HepG2 (cell line): Measurements from ENCODE around the gene MASTL. TPM values are rescaled to one million over a fixed set of nuclear protein-coding genes. Genes with fewer than 3 reads are reported as not detected.

Experiments
- ATAC-seq: fragments of 200-7000 bp; cut with Tn5 transposase; 3 replicates; pipeline ENCODE4 v1.9.1; 2020; ENCODE audit warnings: mild to moderate bottlenecking, moderate library complexity
- BruUV-seq: library from RNA; stranded (reverse); fragments of 400-500 nt; replicated peaks from 2 replicates; lab custom pipeline; 2021; lab: Mats Ljungman, UMichigan
- CTCF ChIA-PET: fragments of 300-600 bp; formaldehyde crosslinking; extraction: SDS; loops from one replicate; lab custom pipeline; 2021; ENCODE audit warnings: low total read pairs, inconsistent platforms, low intra/inter-chr PET ratio; lab: Yijun Ruan, JAX
- POLR2A ChIA-PET: fragments of 350-600 bp; sonication (Branson Sonifier 250); formaldehyde crosslinking; loops from one replicate; lab custom pipeline; 2020; ENCODE audit warnings: antibody characterized with exemption, inconsistent platforms; lab: Yijun Ruan, JAX
- DNase-seq: peaks from one replicate; pipeline ENCODE4 v3.0.0-alpha.2; 2015; ENCODE audit warnings: low spot score
- FAIRE-seq: peaks from 3 replicates; lab custom pipeline; 2011; peaks lifted over from hg19 to GRCh38; lab: Jason Lieb, UNC
- H2AFZ ChIP-seq: one replicate; pipeline ENCODE4 v1.6.1; 2011; ENCODE audit warnings: low read length, inconsistent platforms
- H3K27ac ChIP-seq: fragments of 300-600 bp; 3 replicates; pipeline ENCODE4 v1.8.0; 2011; ENCODE audit warnings: mixed run types, mild to moderate bottlenecking, mixed read lengths, low read length, inconsistent platforms; ENCODE audit not compliant: insufficient read depth; ENCODE audit errors: extremely low read length
- H3K27me3 ChIP-seq, 2 experiments: fragments of 200-600 bp in 1 of 2; 2 replicates in 1 of 2; 3 replicates in 1 of 2; pipeline versions ENCODE4 v1.6.0 to v1.8.0; 2011; ENCODE audit warnings: low read length in 2 of 2, mild to moderate bottlenecking in 2 of 2, moderate library complexity in 2 of 2, inconsistent platforms in 1 of 2; ENCODE audit not compliant: insufficient read depth in 2 of 2, control insufficient read depth in 1 of 2
- H3K36me3 ChIP-seq, 2 experiments: fragments of 200-600 bp in 1 of 2; replicated peaks in 1 of 2; 2 replicates in 1 of 2; 3 replicates in 1 of 2; pipeline versions ENCODE4 v1.5.1 to v1.8.0; 2011; ENCODE audit warnings: low read length in 2 of 2, inconsistent platforms in 1 of 2; ENCODE audit not compliant: insufficient read depth in 2 of 2, control insufficient read depth in 1 of 2
- H3K4me1 ChIP-seq: 2 replicates; pipeline ENCODE4 v1.5.1; 2012; ENCODE audit warnings: low read length, inconsistent platforms; ENCODE audit not compliant: insufficient read depth
- H3K4me2 ChIP-seq: 2 replicates; pipeline ENCODE4 v1.6.0; 2011; ENCODE audit warnings: low read depth, low read length, inconsistent platforms
- H3K4me3 ChIP-seq, 3 experiments: fragments of 200-600 bp in 1 of 3; sonication (generic), shearing (Covaris generic) in 1 of 3; replicated peaks in 1 of 3; 2 replicates each; pipeline ENCODE4 v1.5.1; 2011 to 2016; ENCODE audit warnings: low read length in 3 of 3, inconsistent platforms in 2 of 3, low read depth in 2 of 3, mild to moderate bottlenecking in 2 of 3, control low read depth in 1 of 3, mixed read lengths in 1 of 3; ENCODE audit not compliant: insufficient read depth in 1 of 3
- H3K79me2 ChIP-seq: one replicate; pipeline ENCODE4 v1.6.1; 2011; ENCODE audit warnings: low read length, inconsistent platforms; ENCODE audit not compliant: insufficient read depth
- H3K9ac ChIP-seq: 2 replicates; pipeline ENCODE4 v1.6.0; 2011; ENCODE audit warnings: mild to moderate bottlenecking, low read depth, low read length, inconsistent platforms; ENCODE audit not compliant: insufficient read depth
- H3K9me3 ChIP-seq: 2 replicates; pipeline ENCODE4 v1.5.1; 2012; ENCODE audit warnings: mild to moderate bottlenecking, low read length
- H4K20me1 ChIP-seq: 2 replicates; pipeline ENCODE4 v1.6.0; 2011; ENCODE audit warnings: inconsistent platforms, mild to moderate bottlenecking, low read length, moderate library complexity; ENCODE audit not compliant: insufficient read depth
- ATF3 ChIP-seq: sonication (generic); formaldehyde crosslinking; IDR thresholded peaks from 2 replicates; pipeline ENCODE4 v1.4.0; 2020; ENCODE audit warnings: missing genetic modification reagents
- NFYC ChIP-seq: IDR thresholded peaks from 2 replicates; pipeline ENCODE4 v1.6.1; 2016; ENCODE audit warnings: missing genetic modification reagents, missing compliant biosample characterization
- SIN3A ChIP-seq: IDR thresholded peaks from 2 replicates; pipeline ENCODE4 v1.6.1; 2011; ENCODE audit warnings: low read depth, mild to moderate bottlenecking, control low read depth, low read length, borderline replicate concordance
- ZNF549 ChIP-seq: sonication (generic); formaldehyde crosslinking; IDR thresholded peaks from 2 replicates; pipeline ENCODE4 v1.5.0; 2020; ENCODE audit warnings: missing genetic modification reagents
- ZSCAN31 ChIP-seq: sonication (generic); formaldehyde crosslinking; IDR thresholded peaks from 2 replicates; pipeline ENCODE4 v1.5.0; 2020; ENCODE audit warnings: low read depth, mild to moderate bottlenecking, missing genetic modification reagents
- WGBS: methylation state at CpG from one replicate; pipeline ENCODE4 v1.1.6; 2017; ENCODE audit warnings: low lambda C conversion rate; 5-methylcytosine and 5-hydroxymethylcytosine counted together
- in situ Hi-C: cut with HindIII; loops from 2 replicates; pipeline ENCODE4 v1.10.0; 2017; ENCODE audit warnings: low pct_unique_long_range_greater_than_20kb; ENCODE audit not compliant: extremely low pct_ligation_motif_present
- intact Hi-C: fragments of 100-400 bp; cut with micrococcal nuclease; formaldehyde crosslinking; loops from one replicate; pipeline ENCODE4 v1.10.0; 2022; ENCODE audit not compliant: unreplicated experiment
- polyA plus RNA-seq, 8 experiments: library from polyadenylated mRNA; depleted of rRNA in 3 of 8; stranded (reverse) in 7 of 8; unstranded in 1 of 8; fragments of >200 nt; fragmentation: Illumina TruSeq in 4 of 8; extraction: Trizol in 4 of 8; gene quantifications; 2 replicates each; pipeline versions ENCODE4 v1.2.1 to v1.2.3, GENCODE V29; 2011 to 2016; ENCODE audit warnings: low read depth in 4 of 8, missing spikeins in 1 of 8, mixed read lengths in 1 of 8; ENCODE audit not compliant: insufficient read depth in 1 of 8
- total RNA-seq, 5 experiments: library from RNA; depleted of rRNA; stranded (reverse); fragments of >200 nt; fragmentation: Illumina TruSeq; extraction: Trizol; gene quantifications; 2 replicates each; pipeline ENCODE4 v1.2.3, GENCODE V29; 2016; ENCODE audit warnings: low read depth in 1 of 5
- TF ChIP-seq, protein P1 (sequence below): sonication (generic); formaldehyde crosslinking; IDR thresholded peaks from 2 replicates; pipeline ENCODE4 v1.8.0; 2022; ENCODE audit warnings: mild to moderate bottlenecking, missing genetic modification reagents, moderate library complexity
- TF ChIP-seq, protein P2 (sequence below): fragments of 450-650 bp; IDR thresholded peaks from 2 replicates; pipeline ENCODE4 v1.6.1; 2017; ENCODE audit warnings: mild to moderate bottlenecking
- TF ChIP-seq, protein P3 (sequence below): sonication (generic); formaldehyde crosslinking; IDR thresholded peaks from 2 replicates; pipeline ENCODE4 v1.4.0; 2020; ENCODE audit warnings: mild to moderate bottlenecking, missing genetic modification reagents
- TF ChIP-seq, protein P4 (sequence below): sonication (generic); formaldehyde crosslinking; IDR thresholded peaks from 2 replicates; pipeline ENCODE4 v1.4.0; 2020; ENCODE audit warnings: missing genetic modification reagents

Gene MASTL
- total and polyA plus RNA-seq, 2 of the 13 experiments (the other 11 are each of a cell fraction or from before 2014, with no cell fraction given) = 6.0 to 18.0 TPM

GRCh38 chr10:27188259-27188658, 33.1 kb downstream of the MASTL start:
- no peaks in the 10 kb centered on the region for H3K9me3 ChIP-seq
- intact Hi-C loops = no loop called here
- H3K4me1 ChIP-seq = no peaks in the 10 kb centered on the region
- ChIA-PET POLR2A (no interaction called here), CTCF (no interaction called here)
- no peak overlapping the region for H3K27ac ChIP-seq
- H2AFZ ChIP-seq = no peak overlapping the region
- no peak for ATAC-seq
- H3K9ac ChIP-seq = no peak overlapping the region
- H3K79me2 ChIP-seq = no peaks in the 10 kb centered on the region
- WGBS = 95% methylated on average over 1 of the region's 1 CpG
- H3K27me3 ChIP-seq = no peaks in the 10 kb centered on the region
- no TSS peak for BruUV-seq
- no peaks in the 10 kb centered on the region for H4K20me1 ChIP-seq
- no peak overlapping the region for H3K4me3 ChIP-seq
- in situ Hi-C loops = no loop called here
- TF ChIP-seq ZNF549 (CRISPR knock-in tag) (no peak), NFYC (CRISPR knock-in tag) (no peak), ATF3 (CRISPR knock-in tag) (no peak), SIN3A (no peak), ZSCAN31 (no peak)
- TF ChIP-seq, protein P1, sequence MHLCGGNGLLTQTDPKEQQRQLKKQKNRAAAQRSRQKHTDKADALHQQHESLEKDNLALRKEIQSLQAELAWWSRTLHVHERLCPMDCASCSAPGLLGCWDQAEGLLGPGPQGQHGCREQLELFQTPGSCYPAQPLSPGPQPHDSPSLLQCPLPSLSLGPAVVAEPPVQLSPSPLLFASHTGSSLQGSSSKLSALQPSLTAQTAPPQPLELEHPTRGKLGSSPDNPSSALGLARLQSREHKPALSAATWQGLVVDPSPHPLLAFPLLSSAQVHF = no peak
- TF ChIP-seq, protein P2, sequence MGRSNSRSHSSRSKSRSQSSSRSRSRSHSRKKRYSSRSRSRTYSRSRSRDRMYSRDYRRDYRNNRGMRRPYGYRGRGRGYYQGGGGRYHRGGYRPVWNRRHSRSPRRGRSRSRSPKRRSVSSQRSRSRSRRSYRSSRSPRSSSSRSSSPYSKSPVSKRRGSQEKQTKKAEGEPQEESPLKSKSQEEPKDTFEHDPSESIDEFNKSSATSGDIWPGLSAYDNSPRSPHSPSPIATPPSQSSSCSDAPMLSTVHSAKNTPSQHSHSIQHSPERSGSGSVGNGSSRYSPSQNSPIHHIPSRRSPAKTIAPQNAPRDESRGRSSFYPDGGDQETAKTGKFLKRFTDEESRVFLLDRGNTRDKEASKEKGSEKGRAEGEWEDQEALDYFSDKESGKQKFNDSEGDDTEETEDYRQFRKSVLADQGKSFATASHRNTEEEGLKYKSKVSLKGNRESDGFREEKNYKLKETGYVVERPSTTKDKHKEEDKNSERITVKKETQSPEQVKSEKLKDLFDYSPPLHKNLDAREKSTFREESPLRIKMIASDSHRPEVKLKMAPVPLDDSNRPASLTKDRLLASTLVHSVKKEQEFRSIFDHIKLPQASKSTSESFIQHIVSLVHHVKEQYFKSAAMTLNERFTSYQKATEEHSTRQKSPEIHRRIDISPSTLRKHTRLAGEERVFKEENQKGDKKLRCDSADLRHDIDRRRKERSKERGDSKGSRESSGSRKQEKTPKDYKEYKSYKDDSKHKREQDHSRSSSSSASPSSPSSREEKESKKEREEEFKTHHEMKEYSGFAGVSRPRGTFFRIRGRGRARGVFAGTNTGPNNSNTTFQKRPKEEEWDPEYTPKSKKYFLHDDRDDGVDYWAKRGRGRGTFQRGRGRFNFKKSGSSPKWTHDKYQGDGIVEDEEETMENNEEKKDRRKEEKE = no peak
- TF ChIP-seq, protein P3, sequence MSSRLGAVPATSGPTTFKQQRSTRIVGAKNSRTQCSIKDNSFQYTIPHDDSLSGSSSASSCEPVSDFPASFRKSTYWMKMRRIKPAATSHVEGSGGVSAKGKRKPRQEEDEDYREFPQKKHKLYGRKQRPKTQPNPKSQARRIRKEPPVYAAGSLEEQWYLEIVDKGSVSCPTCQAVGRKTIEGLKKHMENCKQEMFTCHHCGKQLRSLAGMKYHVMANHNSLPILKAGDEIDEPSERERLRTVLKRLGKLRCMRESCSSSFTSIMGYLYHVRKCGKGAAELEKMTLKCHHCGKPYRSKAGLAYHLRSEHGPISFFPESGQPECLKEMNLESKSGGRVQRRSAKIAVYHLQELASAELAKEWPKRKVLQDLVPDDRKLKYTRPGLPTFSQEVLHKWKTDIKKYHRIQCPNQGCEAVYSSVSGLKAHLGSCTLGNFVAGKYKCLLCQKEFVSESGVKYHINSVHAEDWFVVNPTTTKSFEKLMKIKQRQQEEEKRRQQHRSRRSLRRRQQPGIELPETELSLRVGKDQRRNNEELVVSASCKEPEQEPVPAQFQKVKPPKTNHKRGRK = no peak
- TF ChIP-seq, protein P4, sequence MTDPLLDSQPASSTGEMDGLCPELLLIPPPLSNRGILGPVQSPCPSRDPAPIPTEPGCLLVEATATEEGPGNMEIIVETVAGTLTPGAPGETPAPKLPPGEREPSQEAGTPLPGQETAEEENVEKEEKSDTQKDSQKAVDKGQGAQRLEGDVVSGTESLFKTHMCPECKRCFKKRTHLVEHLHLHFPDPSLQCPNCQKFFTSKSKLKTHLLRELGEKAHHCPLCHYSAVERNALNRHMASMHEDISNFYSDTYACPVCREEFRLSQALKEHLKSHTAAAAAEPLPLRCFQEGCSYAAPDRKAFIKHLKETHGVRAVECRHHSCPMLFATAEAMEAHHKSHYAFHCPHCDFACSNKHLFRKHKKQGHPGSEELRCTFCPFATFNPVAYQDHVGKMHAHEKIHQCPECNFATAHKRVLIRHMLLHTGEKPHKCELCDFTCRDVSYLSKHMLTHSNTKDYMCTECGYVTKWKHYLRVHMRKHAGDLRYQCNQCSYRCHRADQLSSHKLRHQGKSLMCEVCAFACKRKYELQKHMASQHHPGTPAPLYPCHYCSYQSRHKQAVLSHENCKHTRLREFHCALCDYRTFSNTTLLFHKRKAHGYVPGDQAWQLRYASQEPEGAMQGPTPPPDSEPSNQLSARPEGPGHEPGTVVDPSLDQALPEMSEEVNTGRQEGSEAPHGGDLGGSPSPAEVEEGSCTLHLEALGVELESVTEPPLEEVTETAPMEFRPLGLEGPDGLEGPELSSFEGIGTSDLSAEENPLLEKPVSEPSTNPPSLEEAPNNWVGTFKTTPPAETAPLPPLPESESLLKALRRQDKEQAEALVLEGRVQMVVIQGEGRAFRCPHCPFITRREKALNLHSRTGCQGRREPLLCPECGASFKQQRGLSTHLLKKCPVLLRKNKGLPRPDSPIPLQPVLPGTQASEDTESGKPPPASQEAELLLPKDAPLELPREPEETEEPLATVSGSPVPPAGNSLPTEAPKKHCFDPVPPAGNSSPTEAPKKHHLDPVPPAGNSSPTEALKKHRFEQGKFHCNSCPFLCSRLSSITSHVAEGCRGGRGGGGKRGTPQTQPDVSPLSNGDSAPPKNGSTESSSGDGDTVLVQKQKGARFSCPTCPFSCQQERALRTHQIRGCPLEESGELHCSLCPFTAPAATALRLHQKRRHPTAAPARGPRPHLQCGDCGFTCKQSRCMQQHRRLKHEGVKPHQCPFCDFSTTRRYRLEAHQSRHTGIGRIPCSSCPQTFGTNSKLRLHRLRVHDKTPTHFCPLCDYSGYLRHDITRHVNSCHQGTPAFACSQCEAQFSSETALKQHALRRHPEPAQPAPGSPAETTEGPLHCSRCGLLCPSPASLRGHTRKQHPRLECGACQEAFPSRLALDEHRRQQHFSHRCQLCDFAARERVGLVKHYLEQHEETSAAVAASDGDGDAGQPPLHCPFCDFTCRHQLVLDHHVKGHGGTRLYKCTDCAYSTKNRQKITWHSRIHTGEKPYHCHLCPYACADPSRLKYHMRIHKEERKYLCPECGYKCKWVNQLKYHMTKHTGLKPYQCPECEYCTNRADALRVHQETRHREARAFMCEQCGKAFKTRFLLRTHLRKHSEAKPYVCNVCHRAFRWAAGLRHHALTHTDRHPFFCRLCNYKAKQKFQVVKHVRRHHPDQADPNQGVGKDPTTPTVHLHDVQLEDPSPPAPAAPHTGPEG (CRISPR knock-in tag) = no peak
- H3K4me2 ChIP-seq = no peak overlapping the region
- H3K36me3 ChIP-seq = peaks cover 0 to 9% of the 10 kb centered on the region in 2 experiments; a peak in 2 of 5 replicates
- FAIRE-seq = no peak
- no peak for DNase-seq
